ENCODE results near the gene KCNJ12.
"Not testable (repeated sequence)": the region's sequence is repeated elsewhere in the genome, so short reads cannot be mapped to it uniquely, and the experiment has no call there.

The KCNJ12 gene

GRCh38 chr17:21408766-21409300 lies 32.7 kb downstream of the KCNJ12 start:
- DNase-seq, result not testable (repeated sequence)

DNA sequence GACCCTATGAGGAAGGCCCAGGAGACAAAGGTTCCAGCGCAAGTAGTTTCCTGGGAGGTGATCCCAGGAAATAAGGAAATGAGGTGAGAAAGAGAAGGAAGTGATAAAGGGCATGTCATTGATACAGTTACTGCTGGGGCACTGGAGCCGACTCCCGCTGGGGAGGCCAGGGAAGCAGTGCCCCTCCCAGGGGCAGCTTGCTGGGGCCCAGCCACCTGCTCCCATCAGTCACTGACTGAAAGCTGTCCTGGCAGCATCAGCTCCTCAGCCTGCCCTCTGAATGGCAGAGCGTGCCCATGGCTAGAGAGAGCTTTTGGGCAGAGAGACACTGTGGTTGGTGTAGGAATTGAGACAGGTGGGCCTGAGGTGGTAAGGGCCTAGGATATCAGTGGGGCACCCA lies 33.2 kb downstream of the KCNJ12 start:
- not testable (repeated sequence) for DNase-seq

- DNase-seq, result not testable (repeated sequence)
Observed at GRCh38 chr17:21409971-21410370, 33.8 kb downstream of the KCNJ12 start.

GRCh38 chr17:21410371-21410770 lies 34.2 kb downstream of the KCNJ12 start:
- not testable (repeated sequence) for DNase-seq

DNA sequence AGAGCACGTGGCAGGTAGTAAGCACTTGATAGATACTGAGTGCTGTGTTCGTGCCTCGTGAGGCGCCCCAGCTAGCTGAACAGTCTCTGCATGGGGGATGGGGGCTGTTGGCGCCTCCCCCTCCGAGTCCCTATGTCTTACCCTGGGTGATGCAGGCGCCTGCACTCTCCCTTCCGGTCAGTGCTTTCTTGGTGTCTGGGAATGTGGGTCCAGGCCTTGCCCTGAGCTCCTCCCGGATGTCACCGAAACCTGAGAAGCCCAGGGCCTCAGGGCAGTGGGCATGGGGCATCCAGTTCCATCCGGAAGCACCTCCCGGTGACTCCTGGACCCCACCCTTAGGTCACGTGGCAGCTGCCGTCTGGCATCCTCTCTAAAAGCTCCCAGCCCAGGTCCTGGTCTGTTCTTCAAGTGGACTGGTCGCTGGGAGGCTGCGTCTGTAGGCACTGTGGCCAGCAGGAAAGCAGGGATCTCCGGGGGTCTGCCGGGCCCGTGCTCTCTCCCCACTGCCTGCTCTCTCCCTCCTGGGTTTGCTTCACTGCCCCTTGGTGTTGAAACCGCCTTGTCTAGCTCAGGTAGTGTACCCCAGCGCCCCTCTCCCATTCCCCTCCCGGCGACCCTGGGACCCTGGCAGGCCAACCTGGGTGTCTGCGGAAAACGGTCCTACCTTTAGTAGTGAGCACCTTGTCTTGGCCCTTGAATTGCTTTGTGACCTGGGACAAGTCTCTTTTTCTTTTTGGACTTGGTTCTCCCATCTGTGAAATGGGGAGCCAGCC lies 34.9 kb downstream of the KCNJ12 start:
- DNase-seq, result not testable (repeated sequence)

DNA sequence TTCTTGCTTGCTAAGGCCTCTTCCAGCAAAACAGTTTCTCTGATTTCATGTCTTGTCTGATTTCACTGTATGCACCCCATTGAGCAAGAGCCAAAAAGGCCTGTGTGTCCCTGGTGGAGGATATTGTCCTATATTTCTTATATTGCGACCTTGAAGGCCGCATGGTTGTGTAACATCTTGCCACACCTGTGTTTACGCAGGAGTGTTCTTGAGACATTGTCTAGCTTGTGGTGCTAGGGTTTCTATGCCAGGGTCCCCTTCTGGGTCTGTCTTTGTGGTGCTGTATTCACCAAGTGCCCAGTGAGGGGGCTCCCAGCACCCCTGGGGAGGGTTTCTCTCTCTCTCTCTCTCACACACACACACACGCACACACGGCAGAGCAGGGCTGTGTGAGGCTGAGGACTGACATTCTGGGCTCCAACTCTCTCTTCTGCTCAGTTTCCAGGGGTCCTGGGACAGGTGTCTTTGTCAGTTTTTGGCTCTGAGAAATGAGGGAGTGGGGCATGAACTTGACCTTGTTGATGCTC lies 35.6 kb downstream of the KCNJ12 start:
- DNase-seq, result not testable (repeated sequence)

- DNase-seq, result not testable (repeated sequence)
Observed at GRCh38 chr17:21412207-21412681, 36.1 kb downstream of the KCNJ12 start.

DNA sequence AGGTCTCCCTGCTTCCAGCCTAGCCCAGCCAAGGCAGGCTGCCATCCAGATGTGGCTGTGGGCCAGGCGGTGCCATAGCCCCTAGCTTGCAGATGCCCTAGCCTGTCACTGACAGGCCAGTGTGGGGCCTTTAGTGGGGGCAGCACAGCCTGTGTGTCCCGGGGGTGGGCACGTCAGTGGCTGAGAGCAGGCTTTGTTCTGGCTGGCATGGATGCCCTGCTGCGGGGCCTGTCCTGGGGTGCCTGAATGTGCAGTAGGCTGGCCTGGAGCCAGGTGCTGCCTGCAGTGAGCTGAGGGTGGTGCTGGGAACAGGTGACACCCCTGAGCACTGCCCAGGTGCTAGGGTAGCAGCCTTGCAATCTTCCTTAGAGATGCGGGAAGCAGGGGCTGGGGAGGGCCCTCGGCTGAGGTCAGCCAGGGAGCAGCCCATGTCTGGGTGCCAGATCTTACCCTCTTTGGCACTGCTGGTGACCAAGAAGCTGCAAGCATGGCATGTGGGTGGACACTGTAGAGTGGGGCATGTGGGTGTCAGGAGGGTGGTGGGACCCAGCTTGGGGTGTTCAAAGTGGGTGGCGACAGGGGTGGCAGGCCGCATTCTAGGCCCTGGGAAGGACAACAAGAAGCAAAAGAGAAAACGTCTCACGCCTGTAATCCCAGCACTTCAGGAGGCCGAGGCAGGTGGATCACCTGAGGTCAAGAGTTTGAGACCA lies 37.6 kb downstream of the KCNJ12 start:
- DNase-seq, result not testable (repeated sequence)

DNA sequence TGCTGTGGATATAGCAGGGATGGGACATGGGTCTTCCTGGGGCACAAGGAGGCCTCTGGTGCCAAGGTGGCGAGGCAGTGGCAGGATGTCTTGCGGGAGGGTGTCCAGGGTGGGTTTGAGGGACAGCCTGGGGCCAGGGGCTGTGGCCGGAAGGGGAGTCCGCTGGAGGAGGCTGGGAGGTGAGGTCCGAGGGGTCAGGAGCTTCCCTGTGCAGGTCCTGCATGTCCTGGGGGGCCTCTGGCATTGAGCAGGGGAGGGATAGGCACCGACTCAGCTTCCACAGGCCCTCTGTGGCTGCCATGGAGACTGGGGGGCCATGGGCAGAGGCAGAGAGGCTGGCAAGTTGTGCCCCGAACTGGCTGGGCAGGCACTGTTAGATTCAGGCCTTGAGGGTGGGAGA lies 38.5 kb downstream of the KCNJ12 start:
- not testable (repeated sequence) for DNase-seq

- not testable (repeated sequence) for DNase-seq
Observed at GRCh38 chr17:21415166-21415990, 39.2 kb downstream of the KCNJ12 start.

GRCh38 chr17:21416471-21416981 lies 40.4 kb downstream of the KCNJ12 start:
- DNase-seq, result not testable (repeated sequence)

GRCh38 chr17:21417349-21417748 lies 41.2 kb downstream of the KCNJ12 start:
- not testable (repeated sequence) for DNase-seq

- DNase-seq, result no peak
Observed at GRCh38 chr17:21417921-21418320, 41.8 kb downstream of the KCNJ12 start.

- no peak for DNase-seq
Observed at GRCh38 chr17:21418446-21419298, 42.5 kb downstream of the KCNJ12 start.

DNA sequence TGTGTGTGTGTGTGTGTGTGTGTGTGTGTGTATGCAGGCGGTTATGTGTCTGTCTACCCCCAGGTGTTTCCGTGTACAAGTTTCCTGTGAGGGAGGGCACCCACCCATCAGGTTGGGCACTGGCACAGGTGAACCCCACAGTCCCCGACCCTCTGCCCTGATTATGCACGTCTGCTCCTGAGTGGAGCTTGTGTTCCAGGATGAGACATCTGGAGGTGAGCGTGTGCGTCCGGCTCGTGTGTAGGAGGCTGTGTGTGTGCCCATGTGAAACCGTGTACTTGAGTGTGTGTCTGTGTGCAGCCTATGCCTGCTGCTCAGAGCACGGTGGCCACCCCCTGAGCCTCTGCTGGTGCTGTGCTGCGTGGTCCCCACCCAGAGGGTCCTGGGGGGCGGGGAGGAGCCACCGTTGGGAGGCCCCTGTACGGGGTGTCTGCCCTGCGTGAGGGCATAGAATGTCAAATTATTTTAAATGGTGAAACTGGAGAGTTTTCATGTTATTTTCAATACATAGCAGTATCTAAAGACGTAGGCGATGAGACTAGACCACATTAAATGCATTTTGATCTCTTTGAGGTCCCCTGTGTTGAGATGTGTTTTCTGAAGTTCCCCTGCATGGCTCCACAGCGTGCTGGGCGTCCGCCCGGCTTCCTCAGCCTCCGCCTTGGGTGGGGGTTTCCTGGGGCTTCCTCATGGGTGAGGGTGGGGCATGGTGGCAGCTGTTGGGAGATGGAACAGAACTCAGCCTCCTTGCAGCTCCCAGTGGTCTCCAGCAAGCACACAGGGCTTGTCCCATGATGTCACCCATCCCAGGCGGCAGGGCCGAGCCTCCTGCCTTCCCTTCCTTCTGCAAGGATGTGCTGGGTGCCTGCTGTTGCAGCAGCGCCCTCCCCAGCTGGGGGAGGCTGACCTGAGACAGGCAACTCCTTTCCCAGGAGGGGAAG lies 43.4 kb downstream of the KCNJ12 start:
- DNase-seq, result no peak

GRCh38 chr17:21420503-21421090 lies 44.4 kb downstream of the KCNJ12 start:
- DNase-seq, result not testable (repeated sequence)

DNA sequence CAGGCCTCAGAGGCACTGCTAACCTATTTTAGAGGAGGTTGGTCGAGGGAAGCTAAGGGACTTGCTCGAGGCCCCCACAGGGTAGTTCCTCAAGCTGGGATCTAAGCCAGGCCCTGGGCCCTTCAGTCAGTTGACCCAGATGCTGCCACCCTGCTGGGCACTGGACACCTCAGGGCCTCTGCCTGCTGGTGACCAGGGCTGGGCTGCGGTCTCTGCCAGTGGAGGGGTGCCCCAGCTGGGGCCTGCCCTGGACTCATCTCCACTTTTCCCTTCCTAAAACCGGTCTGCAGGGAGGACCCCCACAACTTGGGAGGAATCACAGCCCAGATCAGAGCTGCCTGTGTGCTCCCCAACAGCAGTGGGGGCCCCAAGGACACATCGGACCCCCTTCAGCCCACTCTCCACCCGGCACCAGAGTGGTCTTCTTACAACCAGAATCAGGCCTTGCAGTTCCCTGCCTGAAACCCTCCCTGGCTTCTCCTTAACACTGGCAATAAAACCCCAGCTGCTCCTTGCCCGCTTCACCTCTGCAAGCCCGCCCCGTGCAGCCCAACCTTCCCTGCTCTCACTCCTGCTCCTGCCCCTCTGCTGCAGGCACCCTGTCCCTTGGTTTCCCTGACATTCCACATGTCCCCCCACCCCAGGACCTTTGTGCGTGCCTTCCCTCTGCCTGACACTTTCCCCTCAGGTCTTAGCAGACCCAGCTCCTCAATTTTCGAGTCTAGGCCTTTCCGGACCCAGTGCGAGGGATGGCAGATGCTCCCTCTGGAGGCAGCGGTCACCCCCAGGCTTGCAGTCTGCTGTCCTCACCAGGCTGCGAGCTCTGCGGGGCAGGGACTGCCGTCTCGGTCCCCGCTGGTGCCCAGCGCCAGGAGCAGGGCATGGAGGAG lies 45.5 kb downstream of the KCNJ12 start:
- DNase-seq, result not testable (repeated sequence)
